GM12891 (cell line): ENCODE measurements around the gene SPC25.

ENCODE experiments used
- PAX5 ChIP-seq: IDR thresholded peaks from 2 replicates; pipeline ENCODE4 v1.6.1; 2011; ENCODE audit warnings: low read length, moderate library complexity, mild to moderate bottlenecking; ENCODE audit not compliant: insufficient read depth, severe bottlenecking
- POLR2A ChIP-seq: IDR thresholded peaks from 2 replicates; pipeline ENCODE4 v1.6.1; 2011; ENCODE audit warnings: low read depth, low read length, control low read depth
- POLR2AphosphoS5 ChIP-seq: IDR thresholded peaks from 2 replicates; pipeline ENCODE4 v1.6.1; 2011; ENCODE audit warnings: low read depth, low read length, control low read depth
- POU2F2 ChIP-seq: IDR thresholded peaks from 2 replicates; pipeline ENCODE4 v1.6.1; 2011; ENCODE audit warnings: low read depth, mild to moderate bottlenecking, control low read depth, low read length, moderate library complexity
- SPI1 ChIP-seq: IDR thresholded peaks from 2 replicates; pipeline ENCODE4 v1.6.1; 2011; ENCODE audit warnings: low read depth, low read length, control low read depth
- TAF1 ChIP-seq: IDR thresholded peaks from 2 replicates; pipeline ENCODE4 v1.6.1; 2011; ENCODE audit warnings: low read depth, low read length, control low read depth

GRCh38 chr2:168894720-168895119, 4.5 kb upstream of the SPC25 start:
- TF ChIP-seq POLR2A: no peak
- TF ChIP-seq TAF1: no peak
- no peak for TF ChIP-seq POLR2AphosphoS5
- TF ChIP-seq SPI1: no peak
- TF ChIP-seq PAX5: no peak
- no peak for TF ChIP-seq POU2F2
